HCT116 (cell line): ENCODE data around the gene ATP6AP1. TPM values are rescaled to one million over a fixed set of nuclear protein-coding genes. Genes with fewer than 3 reads are reported as not detected.
A peak's percentile ranks its signal among the peaks of the same experiment; 100 is the strongest.

Source experiments
- ATAC-seq: fragments of 200-7000 bp; cut with Tn5 transposase; 2 replicates; pipeline ENCODE4 v1.9.1; 2020; ENCODE audit warnings: mild to moderate bottlenecking, moderate library complexity
- BruUV-seq: library from RNA; stranded (reverse); fragments of 400-500 nt; replicated peaks from 2 replicates; lab custom pipeline; 2021; lab: Mats Ljungman, UMichigan
- CTCF ChIA-PET: fragments of 300-600 bp; sonication (Branson Sonifier 250); formaldehyde crosslinking; loops from one replicate; lab custom pipeline; 2021; ENCODE audit warnings: antibody characterized with exemption; lab: Charles Lee
- POLR2A ChIA-PET: fragments of 300-600, 350-600 bp; sonication (Branson Sonifier 250); formaldehyde crosslinking; loops from one replicate; lab custom pipeline; 2021; ENCODE audit warnings: antibody characterized with exemption; lab: Charles Lee
- RAD21 ChIA-PET, 2 experiments: fragments of 300-600 bp; sonication (Branson Sonifier 250); formaldehyde crosslinking; loops; one replicate each; lab custom pipeline; 2023; ENCODE audit warnings: low total read pairs in 2 of 2; ENCODE audit not compliant: uncharacterized antibody in 2 of 2, unreplicated experiment in 2 of 2, low non-redundant PET in 1 of 2; lab: Charles Lee
- DNase-seq: peaks from one replicate; pipeline ENCODE4 v3.0.0-alpha.2; 2010; ENCODE audit warnings: low read depth, low spot score
- H2AFZ ChIP-seq: fragments of 200-600 bp; shearing (Covaris generic), sonication (generic); 2 replicates; pipeline ENCODE4 v1.6.1; 2017; ENCODE audit warnings: low read depth, mixed run types, mixed read lengths, antibody characterized with exemption, low read length; ENCODE audit not compliant: poor library complexity, severe bottlenecking
- H3K27ac ChIP-seq: 2 replicates; pipeline ENCODE4 v1.5.1; 2012; ENCODE audit warnings: low read depth, low read length
- H3K27me3 ChIP-seq: fragments of 200-600 bp; sonication (generic); 2 replicates; pipeline ENCODE4 v1.6.1; 2016; ENCODE audit warnings: mixed run types, low read length, mixed read lengths; ENCODE audit not compliant: insufficient read depth
- H3K36me3 ChIP-seq, 2 experiments: fragments of 200-500 bp in 1 of 2; fragments of 200-600 bp in 1 of 2; sonication (Bioruptor generic) in 1 of 2; sonication (generic) in 1 of 2; 2 replicates each; pipeline versions ENCODE4 v1.5.1 to v1.6.1; 2014 to 2016; ENCODE audit warnings: low read length in 2 of 2, inconsistent platforms in 1 of 2, mixed read lengths in 1 of 2, mixed run types in 1 of 2; ENCODE audit not compliant: insufficient read depth in 2 of 2, control insufficient read depth in 1 of 2
- H3K4me1 ChIP-seq, 2 experiments: fragments of 200-600 bp in 1 of 2; sonication (generic) in 1 of 2; 2 replicates each; pipeline versions ENCODE4 v1.5.1 to v1.6.1; 2012 to 2017; ENCODE audit warnings: low read length in 2 of 2, inconsistent platforms in 1 of 2, mild to moderate bottlenecking in 1 of 2, mixed read lengths in 1 of 2, mixed run types in 1 of 2, moderate library complexity in 1 of 2; ENCODE audit not compliant: insufficient read depth in 2 of 2, control insufficient read depth in 1 of 2
- H3K4me2 ChIP-seq: fragments of 200-600 bp; sonication (generic); 2 replicates; pipeline ENCODE4 v1.6.1; 2017; ENCODE audit warnings: mixed run types, low read length, mixed read lengths
- H3K4me3 ChIP-seq, 2 experiments: fragments of 200-600 bp in 1 of 2; sonication (generic) in 1 of 2; replicated peaks in 1 of 2; 2 replicates each; pipeline ENCODE4 v1.5.1; 2011 to 2016; ENCODE audit warnings: low read length in 2 of 2, control low read depth in 1 of 2, low read depth in 1 of 2, mild to moderate bottlenecking in 1 of 2, mixed read lengths in 1 of 2, mixed run types in 1 of 2
- H3K79me2 ChIP-seq: fragments of 200-600 bp; sonication (generic); 2 replicates; pipeline ENCODE4 v1.6.1; 2017; ENCODE audit warnings: mild to moderate bottlenecking, mixed run types, low read length, moderate library complexity, mixed read lengths; ENCODE audit not compliant: insufficient read depth
- H3K9ac ChIP-seq: fragments of 200-600 bp; sonication (generic); 2 replicates; pipeline ENCODE4 v1.6.1; 2016; ENCODE audit warnings: low read length, mixed read lengths
- H3K9me2 ChIP-seq: fragments of 200-600 bp; sonication (generic), shearing (Covaris generic); 2 replicates; pipeline ENCODE4 v1.6.1; 2017; ENCODE audit warnings: mixed run types, mild to moderate bottlenecking, moderate library complexity; ENCODE audit not compliant: insufficient read depth
- H3K9me3 ChIP-seq, 2 experiments: fragments of 200-500 bp in 1 of 2; fragments of 200-600 bp in 1 of 2; sonication (Bioruptor generic) in 1 of 2; sonication (generic) in 1 of 2; 2 replicates each; pipeline ENCODE4 v1.6.1; 2014 to 2017; ENCODE audit warnings: low read length in 2 of 2, mixed read lengths in 2 of 2, inconsistent platforms in 1 of 2, low read depth in 1 of 2, mild to moderate bottlenecking in 1 of 2, mixed run types in 1 of 2, moderate library complexity in 1 of 2; ENCODE audit not compliant: control insufficient read depth in 1 of 2, insufficient read depth in 1 of 2
- H4K20me1 ChIP-seq: fragments of 200-600 bp; sonication (generic), shearing (Covaris generic); 2 replicates; pipeline ENCODE4 v1.6.1; 2017; ENCODE audit warnings: mixed run types, mild to moderate bottlenecking, moderate library complexity; ENCODE audit not compliant: insufficient read depth
- CEBPB ChIP-seq: IDR thresholded peaks from 2 replicates; pipeline ENCODE4 v1.6.1; 2012; ENCODE audit warnings: low read depth
- EZH2 ChIP-seq: fragments of 200-600 bp; sonication (generic); IDR thresholded peaks from 2 replicates; pipeline ENCODE4 v1.6.1; 2017; ENCODE audit warnings: antibody characterized with exemption, mixed run types
- JUND ChIP-seq: IDR thresholded peaks from 2 replicates; pipeline ENCODE4 v1.6.1; 2012
- POLR2AphosphoS5 ChIP-seq: IDR thresholded peaks from 2 replicates; pipeline ENCODE4 v1.6.1; 2011; ENCODE audit warnings: mild to moderate bottlenecking, low read depth, low read length, moderate library complexity
- RAD21 ChIP-seq: IDR thresholded peaks from 2 replicates; pipeline ENCODE4 v1.6.1; 2012; ENCODE audit warnings: low read depth, mild to moderate bottlenecking
- REST ChIP-seq: IDR thresholded peaks from 2 replicates; pipeline ENCODE4 v1.6.1; 2012; ENCODE audit warnings: low read depth
- ZNF274 ChIP-seq: fragments of 200-500 bp; sonication (Bioruptor generic); IDR thresholded peaks from 2 replicates; pipeline ENCODE4 v1.6.1; 2014; ENCODE audit warnings: mild to moderate bottlenecking, low read depth, low read length, inconsistent platforms
- intact Hi-C: fragments of 100-400 bp; cut with micrococcal nuclease; formaldehyde crosslinking; loops from 2 replicates; pipeline ENCODE4 v1.10.0; 2022
- total RNA-seq: library from RNA; stranded (reverse); gene quantifications from one replicate; pipeline ENCODE4 v1.2.1, GENCODE V29; 2021; ENCODE audit not compliant: unreplicated experiment

ATP6AP1 gene
- total RNA-seq, 1 experiment from 2014 or later, result 53.4 TPM

DNA sequence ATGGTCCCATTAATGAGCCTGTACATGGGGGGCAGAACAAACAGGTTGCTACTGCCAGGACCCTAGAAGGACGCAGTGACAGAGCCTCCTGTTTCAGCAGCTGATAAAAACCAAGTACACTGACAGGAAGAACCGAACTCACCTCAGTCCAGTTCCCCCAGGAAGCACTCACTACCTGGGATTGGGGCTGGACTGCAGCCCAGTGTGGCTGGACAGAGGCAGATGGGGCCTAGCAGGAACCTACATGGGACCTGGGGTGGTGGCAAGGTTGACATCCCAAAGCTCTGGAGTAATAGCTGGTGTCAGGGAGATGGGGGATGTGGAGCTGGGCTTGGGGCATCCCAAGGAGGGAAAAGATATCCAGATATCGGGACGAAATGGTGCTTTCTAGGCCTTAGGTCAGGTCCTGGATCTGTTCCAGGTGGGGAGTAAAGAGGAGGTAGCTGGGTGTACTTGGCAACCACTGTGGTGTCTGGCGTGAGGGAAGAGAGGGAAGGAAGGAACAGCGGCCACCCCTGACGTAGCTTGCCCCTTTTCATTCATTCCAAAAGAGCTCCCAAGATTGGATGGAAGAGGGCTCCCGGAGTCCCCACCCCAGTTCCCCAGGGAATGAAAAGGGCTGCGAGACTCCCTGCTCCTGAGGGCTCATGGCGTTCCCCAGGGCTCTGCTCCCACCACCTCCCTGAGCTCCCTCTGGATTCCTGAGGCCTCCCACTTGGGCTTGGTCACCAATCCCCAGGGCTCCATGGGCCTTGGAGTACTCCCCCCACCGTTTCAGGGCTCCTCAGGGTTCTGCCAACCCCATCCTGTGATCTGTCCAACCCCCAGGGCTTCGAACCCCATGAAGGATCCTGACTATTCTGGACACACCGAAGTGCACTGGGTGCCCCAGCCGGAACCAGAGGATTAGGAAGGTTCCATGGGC, 44.9 kb upstream of the ATP6AP1 start:
- no peak for ATAC-seq
- BruUV-seq, result no TSS peak

More for the DNA sequence above, 44.9 kb upstream of the ATP6AP1 start:
- ChIA-PET RAD21 (no interaction called here), POLR2A (interaction anchor here (0.9 to 1.7 kb wide), 3 partner anchors 10 to 455 kb away, joined by 3 to 6 read pairs (median 4); partner anchors contain the start of gene FLNA)
- Histone ChIP-seq H4K20me1 (no peaks in the 10 kb centered on the region), H3K9me3 (no peaks in the 10 kb centered on the region), H3K9ac (no peak overlapping the region), H3K9me2 (no peaks in the 10 kb centered on the region), H2AFZ (no peak overlapping the region), H3K27ac (no peak overlapping the region), H3K36me3 (peaks cover 0 to 4% of the 10 kb centered on the region in 2 experiments; a peak in 2 of 4 replicates), H3K4me2 (no peak overlapping the region), H3K4me1 (peaks cover 3 to 15% of the 10 kb centered on the region in 2 experiments; a peak in 2 of 4 replicates)
- intact Hi-C loops, result no loop called here
- DNase-seq, result no peak
- TF ChIP-seq REST, result no peak
- TF ChIP-seq POLR2AphosphoS5, result 0 out of 2 replicates have a peak, but pooled peaks have one; percentile 22
- TF ChIP-seq EZH2, result no peak
- no peak for TF ChIP-seq CEBPB
- TF ChIP-seq JUND, result no peak
- TF ChIP-seq ZNF274, result no peak
- no peak for TF ChIP-seq RAD21
- TF ChIP-seq, all 23 proteins: peak for 1
- H3K79me2 ChIP-seq, result peaks cover 25% of the 10 kb centered on the region
- CTCF ChIA-PET, result interaction anchor here (1.0 kb wide), 1 partner anchor 10 kb away, joined by 3 read pairs; no protein-coding TSS in a partner anchor
- H3K27me3 ChIP-seq, result no peaks in the 10 kb centered on the region
- H3K4me3 ChIP-seq, result no peak overlapping the region
